ENCODE results near the gene GPR18.

The GPR18 gene, protein sequence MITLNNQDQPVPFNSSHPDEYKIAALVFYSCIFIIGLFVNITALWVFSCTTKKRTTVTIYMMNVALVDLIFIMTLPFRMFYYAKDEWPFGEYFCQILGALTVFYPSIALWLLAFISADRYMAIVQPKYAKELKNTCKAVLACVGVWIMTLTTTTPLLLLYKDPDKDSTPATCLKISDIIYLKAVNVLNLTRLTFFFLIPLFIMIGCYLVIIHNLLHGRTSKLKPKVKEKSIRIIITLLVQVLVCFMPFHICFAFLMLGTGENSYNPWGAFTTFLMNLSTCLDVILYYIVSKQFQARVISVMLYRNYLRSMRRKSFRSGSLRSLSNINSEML

DNA sequence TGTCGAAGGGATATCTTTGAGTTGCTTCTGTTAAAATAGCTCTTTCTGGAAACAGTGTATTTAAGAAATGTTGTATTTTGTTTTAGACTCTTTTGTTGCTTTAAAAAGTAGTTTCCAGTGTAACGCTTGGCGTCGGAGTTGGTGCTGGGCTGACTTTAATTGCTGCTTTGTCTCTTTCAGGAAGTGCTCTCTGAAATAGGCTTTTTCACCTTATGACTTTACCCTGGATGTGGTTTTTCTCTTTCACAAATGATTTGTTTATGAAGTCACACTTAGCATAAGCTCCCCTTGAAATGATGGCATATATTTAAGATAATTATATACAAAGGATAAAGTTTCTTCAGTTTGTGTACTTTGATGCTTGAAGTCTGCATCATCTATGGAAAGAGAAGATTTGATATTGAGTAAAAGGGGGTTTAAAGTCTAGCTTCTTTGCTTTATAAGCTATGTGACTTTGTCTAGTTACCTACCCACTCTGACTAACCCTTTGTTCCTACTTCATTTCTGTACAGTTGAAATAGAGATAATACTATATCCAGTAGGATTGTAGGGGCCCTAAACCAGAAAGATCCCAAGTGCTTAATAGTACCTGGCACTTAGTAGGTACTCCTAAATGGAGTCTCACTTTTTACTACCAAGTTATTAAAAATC, at the start of gene GPR18:
Gene GPR18, minus strand, starts transcription at position 170 of the 651 bp plus-strand sequence. CDS start 2,507 bp downstream, outside the sequence.
- DNase-seq: no peak

DNA sequence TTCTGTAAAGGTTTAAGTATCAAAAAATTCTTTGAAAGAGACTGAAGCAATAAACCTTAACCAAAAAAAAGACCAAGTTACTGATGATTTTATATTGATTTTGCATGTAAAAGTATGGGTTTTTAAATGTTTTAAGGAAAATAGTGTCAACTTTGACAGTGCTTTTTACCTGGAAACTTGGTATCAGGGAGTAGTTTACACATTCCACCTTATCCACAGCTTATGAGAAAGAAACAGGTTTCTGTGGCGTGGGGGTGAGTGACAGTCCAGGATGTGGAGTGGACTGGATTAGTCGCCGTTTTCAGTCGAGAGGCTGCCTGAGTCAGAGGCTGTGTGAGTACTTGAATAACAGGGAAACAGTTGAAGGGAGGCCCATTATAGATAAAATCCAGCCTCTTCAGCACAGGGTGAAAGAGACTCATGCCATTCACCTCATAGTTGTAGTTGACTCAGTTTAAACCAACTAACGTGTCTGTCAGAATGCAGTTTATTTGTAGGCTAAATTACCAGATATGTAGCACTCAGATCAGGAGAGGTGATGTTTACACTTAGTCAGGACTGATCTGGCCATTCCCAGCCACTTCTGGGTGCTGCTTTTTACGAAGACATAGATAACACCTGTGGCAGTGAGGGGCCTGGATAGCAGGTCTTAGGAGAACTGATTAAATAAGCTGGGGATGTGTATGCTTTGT, 49.6 kb upstream of the GPR18 start:
- DNase-seq: no peak

DNA sequence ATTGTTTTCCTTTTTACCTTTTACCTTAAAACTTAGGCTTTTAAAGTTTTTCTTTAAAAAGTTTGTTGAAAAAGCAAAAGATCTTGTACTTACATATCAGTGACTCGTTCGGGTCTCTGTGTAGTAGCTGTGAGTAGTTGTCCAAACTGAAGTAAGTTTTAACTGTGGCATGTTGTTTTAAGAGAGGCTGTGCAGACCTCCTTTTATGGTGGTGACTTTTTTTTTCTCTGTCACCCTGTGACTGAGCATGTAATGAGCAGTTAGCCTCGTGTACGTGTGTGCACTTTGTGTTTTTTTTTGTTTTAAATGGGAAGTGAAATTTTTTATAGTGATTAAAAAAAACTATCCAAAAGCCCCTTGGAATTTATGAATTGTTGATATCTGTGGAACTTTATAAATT, 49.1 kb upstream of the GPR18 start, which contains the start of gene GPR183:
Gene GPR183, minus strand, starts transcription at position 153 of the 400 bp plus-strand sequence. CDS start 11,254 bp downstream, outside the sequence.
- DNase-seq: no peak

GRCh38 chr13:99305566-99305965, 47.4 kb upstream of the GPR18 start:
- DNase-seq: no peak

DNA sequence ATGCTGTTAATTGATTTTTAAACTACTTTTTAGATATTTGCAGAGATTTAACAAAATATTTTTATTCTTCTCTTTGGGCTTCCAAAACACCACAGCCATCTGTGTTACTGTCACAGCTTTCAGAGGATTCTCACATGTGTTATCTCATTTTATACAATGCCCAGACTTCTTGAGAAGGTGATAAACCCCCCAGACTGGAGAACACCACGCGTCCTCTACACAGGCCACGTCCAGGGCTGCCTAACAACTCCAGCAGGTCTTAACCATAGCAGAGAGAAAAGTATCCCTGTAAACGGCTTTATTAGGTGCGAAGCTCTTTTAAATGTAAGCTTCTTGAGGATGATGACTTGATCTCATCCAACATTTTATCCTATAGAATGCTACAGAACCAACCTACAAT, 47.0 kb upstream of the GPR18 start:
- no peak for DNase-seq

DNA sequence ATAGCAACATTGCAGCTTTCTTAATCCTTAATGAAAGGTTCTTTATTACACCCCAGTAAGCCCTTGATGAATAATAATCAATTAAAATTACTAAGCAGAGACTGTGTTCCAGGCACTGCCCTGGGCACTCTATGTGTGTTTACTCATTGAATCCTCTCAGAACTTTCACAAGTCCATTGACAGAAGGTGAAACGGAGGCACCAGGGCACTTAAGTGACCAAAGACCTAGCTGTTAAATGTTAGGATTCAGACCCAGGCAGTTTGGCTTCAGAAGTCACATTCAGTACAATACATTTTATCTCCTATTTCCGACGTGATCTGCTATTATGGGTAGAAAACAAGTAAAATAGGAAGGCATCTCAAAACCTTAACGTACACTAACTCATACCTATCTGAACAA, 46.4 kb upstream of the GPR18 start:
- no peak for DNase-seq

DNA sequence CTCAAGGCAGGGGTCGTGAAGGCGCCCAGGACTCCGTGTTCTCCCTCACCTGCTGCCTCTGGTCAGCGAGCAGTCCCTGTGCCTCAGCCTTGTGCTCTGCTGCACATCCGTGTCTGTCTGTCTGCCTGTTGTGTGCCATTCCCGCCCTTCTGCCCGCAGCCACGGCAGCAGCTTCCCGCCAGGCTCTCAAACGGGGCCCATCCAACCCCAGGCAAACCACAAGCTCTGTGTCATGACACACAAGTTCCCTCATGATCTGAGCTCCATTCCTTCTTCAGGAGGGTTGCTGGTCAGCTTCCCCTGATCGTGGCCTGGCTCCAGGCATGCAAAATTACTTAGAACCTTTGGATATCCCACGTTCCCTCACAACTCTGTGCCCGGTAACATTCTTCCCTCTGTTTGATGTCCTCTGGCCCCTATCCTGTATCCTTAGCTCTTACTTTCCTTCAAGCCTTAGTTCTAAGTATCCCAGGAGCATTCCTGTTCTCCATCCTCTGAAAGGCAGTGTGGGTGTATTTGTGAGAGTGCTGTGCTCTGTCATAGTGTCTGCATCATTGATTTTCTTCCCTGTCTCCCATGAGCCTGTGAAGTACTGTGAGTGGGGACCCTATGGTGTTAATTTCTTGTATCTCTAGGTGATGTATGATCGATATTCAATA, 45.8 kb upstream of the GPR18 start:
- no peak for DNase-seq

DNA sequence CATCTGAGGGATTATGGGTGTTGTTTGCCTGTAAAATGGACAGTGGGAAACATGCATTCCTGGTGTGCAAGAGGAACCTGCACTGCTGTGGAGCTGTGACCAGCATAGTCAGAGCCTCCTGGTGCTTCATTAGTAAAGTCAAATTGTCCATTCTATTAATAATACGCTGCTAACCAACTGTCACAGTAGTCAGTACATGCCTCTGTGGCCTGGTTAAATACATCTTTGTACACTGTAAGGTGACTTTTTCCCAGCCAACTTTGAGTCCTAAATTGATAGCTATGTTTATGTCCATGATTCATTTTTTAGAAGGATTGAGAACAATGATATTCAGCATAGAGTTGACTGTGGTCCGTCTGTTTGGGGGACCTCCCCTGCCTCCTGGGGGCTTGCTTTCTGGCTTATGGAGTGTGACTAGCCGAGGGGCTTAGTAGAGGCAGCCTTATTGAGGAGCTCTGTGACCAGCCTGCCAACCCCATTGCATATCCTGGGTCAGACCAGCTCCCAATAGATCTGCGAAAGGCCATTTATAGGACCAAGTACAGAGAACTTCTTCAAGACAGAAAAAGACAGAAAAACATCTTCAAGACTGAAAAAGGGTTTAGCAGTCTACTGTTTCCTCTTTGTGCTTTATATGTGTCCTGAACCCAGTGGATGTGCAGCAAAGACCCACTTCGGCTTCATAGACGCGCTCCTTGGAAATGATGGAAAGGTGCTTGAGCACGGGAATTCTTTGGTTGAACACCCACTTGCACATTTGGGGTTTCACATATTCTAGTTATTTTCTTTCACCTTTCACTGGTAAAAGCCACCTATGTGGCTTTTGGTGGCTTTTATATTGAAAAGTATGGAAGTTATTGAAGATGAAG, 44.7 kb upstream of the GPR18 start:
- no peak for DNase-seq

DNA sequence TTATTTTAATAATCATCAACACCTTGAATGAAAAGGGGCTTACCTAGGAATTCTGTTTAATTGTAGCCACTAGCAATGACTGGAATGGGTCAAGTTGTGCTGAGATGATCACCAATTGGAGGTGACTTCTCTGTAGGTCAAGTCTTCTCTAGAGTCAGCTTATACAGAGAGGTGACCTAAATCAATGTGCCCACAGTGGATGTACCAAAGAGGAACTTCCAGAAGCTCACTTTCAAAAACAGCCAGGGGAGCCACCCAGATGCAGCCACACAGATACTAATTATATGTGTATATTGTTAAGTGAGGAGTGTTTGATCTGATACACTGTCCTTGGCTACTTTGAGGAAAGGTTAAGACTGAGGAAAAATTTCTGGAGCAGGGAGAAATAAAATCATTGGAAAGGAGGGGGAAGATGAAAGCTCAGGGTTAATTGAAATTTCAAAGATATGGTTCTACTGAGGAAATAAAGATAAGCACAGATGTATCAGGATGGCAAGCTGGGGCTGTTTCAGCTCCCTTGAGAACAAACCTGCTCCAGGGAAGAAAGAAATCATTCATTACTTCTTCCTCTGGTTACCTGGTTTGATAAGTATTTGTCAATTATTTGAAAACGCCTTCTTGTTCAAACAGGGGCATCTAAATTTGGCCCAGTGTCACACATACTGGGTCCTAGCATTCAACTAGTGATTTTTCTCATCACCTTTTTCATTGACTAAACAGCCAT, 43.9 kb upstream of the GPR18 start:
- DNase-seq: no peak

- no peak for DNase-seq
Measured at GRCh38 chr13:99301056-99301838, 43.1 kb upstream of the GPR18 start.

DNA sequence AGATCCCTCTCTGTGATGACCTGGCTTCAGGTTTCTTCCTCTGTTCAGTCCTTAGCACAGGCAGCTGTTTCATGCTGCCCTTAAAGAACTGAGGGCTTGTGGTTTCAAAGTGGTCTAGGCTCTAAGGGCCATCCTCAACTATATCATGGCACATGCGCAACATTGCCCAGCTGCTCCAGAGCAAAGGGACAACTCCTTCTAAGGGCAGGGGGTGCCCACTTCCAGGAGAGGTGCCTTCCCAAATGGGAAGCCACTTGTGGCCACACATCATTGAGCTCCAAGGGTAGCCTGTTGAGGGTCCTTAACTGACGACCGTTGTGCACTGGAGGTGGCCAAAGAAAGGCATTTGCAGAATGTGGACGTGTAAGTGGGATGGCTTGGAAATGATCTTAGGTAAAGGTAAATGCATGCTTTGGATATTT, 41.8 kb upstream of the GPR18 start:
- no peak for DNase-seq

DNA sequence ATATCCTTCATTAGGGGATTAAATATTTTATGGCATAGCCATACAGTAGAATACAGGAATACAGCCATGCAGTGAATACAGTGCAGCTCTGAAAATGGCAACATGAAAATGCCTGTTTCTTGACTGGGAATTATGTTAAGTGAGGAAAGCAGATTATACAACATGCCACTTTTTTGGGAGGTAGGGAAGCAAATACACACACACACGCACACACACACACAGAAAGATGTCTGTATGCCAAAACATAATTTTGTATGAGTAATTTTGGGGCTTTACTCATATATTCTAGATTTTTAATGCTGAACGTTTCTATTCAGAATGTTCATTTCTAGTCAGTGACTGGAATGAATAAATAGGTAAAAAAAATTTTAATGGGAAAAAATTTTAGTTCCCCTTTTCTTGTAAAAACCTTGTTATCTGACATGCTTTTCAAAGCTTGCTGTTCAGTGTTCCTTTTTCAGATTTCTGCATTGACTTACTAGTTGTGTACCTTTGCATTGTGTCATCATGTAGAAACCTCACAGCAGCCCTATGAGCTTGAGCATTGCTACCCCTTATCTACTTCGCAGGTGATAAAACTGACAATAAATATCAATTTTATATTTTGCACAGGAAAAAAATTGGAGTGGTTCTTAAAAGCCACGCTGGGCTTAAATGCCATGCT, 41.2 kb upstream of the GPR18 start:
- no peak for DNase-seq

DNA sequence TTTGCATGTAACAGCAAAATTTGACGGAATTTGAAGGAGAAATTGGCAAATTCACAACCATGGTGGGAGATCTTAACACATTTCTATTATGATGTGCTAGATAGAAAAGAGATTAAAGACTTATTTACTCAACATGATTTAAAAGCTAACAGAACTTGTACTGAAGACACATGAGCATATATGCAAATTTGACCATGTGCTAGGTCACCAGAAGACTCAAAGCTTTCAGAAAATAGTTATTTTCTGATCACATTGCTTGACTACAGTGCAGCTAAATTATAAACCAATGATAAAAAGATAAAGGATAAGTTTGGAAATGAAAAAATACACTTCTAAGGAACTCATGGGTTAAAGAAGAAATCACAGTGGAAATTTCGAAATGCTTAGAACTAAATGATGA, 39.9 kb upstream of the GPR18 start:
- DNase-seq: no peak

DNA sequence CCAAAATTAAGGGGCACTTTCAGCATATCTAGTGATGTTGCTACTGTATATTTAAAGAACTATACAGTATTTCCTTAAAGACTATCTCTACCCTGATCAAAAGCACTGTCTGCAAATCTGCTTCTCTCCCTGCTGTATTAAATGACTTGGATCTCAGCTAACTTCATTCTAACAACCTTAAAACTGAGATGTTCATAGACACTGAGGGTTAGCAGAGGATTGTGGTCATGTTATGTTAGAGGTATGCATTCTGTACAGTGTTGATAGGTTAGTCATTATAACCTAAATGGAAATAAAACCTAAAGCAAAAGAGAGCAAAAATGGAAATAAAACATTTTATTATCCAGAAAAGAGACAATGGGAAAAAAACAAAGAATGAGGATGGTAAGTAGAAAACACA, 39.2 kb upstream of the GPR18 start:
- no peak for DNase-seq

DNA sequence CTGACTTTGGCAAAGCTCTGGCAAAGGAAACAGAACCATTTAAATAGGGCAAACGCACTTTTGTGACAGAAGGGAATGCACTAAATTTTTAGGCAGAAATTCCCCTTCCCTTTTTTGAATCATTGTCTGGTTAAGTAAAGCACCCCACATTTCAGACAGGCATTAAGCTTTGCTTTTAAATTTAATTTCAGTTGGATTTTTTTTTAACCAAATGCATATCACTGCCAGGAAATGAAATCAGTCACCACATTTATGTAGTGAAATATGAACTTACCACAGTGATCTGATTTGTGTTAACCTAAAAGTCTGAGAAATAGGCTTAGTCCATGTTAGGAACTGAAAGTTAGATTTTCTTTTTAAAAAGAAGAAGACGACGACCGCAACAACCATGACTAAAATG, 38.2 kb upstream of the GPR18 start:
- DNase-seq: no peak

DNA sequence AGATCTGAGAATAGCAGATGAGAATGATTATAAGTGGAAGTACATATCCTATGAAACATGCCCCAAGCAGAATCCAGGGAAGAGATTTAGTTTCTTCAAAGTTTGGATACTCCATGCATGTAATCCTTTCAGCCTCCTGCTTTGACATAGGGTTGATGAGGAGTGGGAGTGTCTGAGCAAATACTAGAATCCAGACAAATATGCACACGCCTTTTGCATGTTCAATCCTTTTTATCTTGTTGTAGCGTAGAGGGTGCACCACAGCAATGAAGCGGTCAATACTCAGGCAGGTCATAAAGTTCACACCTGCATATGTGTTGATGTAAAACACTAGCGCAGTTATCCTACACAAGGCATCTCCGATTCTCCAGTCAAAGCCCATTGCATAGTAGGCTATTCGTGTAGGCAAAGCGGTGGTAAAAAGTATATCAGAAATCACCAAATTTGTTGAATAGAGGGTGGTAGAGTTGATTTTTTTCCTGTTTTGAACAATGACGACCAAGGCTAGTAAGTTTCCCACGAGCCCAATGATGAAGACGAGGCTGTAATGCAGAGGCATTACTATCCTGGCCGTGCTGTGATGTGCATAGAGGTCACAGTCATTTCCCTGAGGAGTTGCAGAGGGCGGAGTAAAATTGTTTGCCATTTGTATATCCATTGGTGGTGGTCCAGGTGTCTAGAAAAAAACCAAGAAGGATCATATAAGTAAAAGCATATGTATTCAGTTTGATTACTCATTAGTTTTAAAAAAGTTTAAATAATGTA, 37.5 kb upstream of the GPR18 start:
- DNase-seq: no peak

GRCh38 chr13:99294958-99295357, 36.8 kb upstream of the GPR18 start:
- DNase-seq: no peak

DNA sequence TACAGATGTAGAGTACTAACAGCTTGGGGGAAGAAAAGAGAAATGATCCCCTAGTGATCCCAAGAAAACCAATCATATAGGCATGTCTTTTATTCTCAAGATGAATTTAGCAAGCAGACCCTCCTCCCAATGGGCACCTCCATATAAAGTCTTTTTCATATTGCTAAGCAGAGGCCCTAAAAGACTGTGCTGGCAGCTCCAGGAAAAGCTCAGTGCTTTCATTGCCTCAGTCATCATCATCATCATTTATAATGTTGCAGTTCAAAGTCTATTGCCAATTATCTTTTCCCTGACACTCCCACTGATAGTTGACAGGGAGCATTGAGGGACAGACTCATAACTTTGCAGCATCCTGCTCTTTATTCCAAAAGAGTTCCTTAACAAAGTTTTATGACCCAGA, 36.0 kb upstream of the GPR18 start:
- no peak for DNase-seq

GRCh38 chr13:99293178-99293577, 35.0 kb upstream of the GPR18 start:
- DNase-seq: no peak

All from NCI-H2081 treated with DMSO at 0.1 percent for 48 hours (cell line).